Trophoblast cell (in vitro differentiated cells and primary cell): ENCODE results near the gene NBPF15.
"Not testable (repeated sequence)": the region's sequence is repeated elsewhere in the genome, so short reads cannot be mapped to it uniquely, and the experiment has no call there.

ENCODE experiments used
- DNase-seq, 2 donors: peaks; one replicate each; pipeline ENCODE4 v3.0.0-alpha.2; 2016
- H2AFZ ChIP-seq: 2 replicates; pipeline ENCODE4 v1.6.1; 2013; ENCODE audit warnings: low read length, moderate library complexity, mild to moderate bottlenecking; ENCODE audit not compliant: insufficient read depth, poor library complexity
- H2AK5ac ChIP-seq: 2 replicates; pipeline ENCODE4 v1.6.1; 2013; ENCODE audit warnings: mild to moderate bottlenecking, low read length
- H2BK120ac ChIP-seq: 2 replicates; pipeline ENCODE4 v1.6.1; 2013; ENCODE audit warnings: low read length, mild to moderate bottlenecking, moderate library complexity; ENCODE audit not compliant: insufficient read depth, poor library complexity
- H2BK12ac ChIP-seq: 2 replicates; pipeline ENCODE4 v1.6.1; 2013; ENCODE audit warnings: mild to moderate bottlenecking, low read length, moderate library complexity
- H2BK5ac ChIP-seq: 2 replicates; pipeline ENCODE4 v1.6.1; 2013; ENCODE audit warnings: low read length, low read depth, moderate library complexity, mild to moderate bottlenecking; ENCODE audit not compliant: poor library complexity
- H3K14ac ChIP-seq: 2 replicates; pipeline ENCODE4 v1.6.1; 2013; ENCODE audit warnings: mild to moderate bottlenecking, low read length
- H3K18ac ChIP-seq: 2 replicates; pipeline ENCODE4 v1.6.1; 2013; ENCODE audit warnings: mild to moderate bottlenecking, low read length
- H3K23ac ChIP-seq: 2 replicates; pipeline ENCODE4 v1.6.1; 2013; ENCODE audit warnings: low read length
- H3K27ac ChIP-seq: 2 replicates; pipeline ENCODE4 v1.5.1; 2013; ENCODE audit warnings: low read depth, mild to moderate bottlenecking, inconsistent platforms, low read length, moderate library complexity
- H3K27me3 ChIP-seq: 2 replicates; pipeline ENCODE4 v1.6.1; 2013; ENCODE audit warnings: inconsistent platforms, mild to moderate bottlenecking, low read length, moderate library complexity; ENCODE audit not compliant: insufficient read depth
- H3K36me3 ChIP-seq, 2 experiments: 1 replicate in 1 of 2; 2 replicates in 1 of 2; pipeline ENCODE4 v1.6.1; 2013; ENCODE audit warnings: low read length in 2 of 2, mild to moderate bottlenecking in 2 of 2, moderate library complexity in 1 of 2; ENCODE audit not compliant: insufficient read depth in 2 of 2, control insufficient read depth in 1 of 2
- H3K4ac ChIP-seq: 2 replicates; pipeline ENCODE4 v1.6.1; 2013; ENCODE audit warnings: low read depth, mild to moderate bottlenecking, low read length, moderate library complexity
- H3K4me1 ChIP-seq, 2 experiments: 1 replicate in 1 of 2; 2 replicates in 1 of 2; pipeline ENCODE4 v1.6.1; 2013; ENCODE audit warnings: low read length in 2 of 2, mild to moderate bottlenecking in 2 of 2, moderate library complexity in 1 of 2; ENCODE audit not compliant: insufficient read depth in 2 of 2, control insufficient read depth in 1 of 2
- H3K4me2 ChIP-seq: 2 replicates; pipeline ENCODE4 v1.6.1; 2013; ENCODE audit warnings: inconsistent platforms, mild to moderate bottlenecking, low read length, moderate library complexity
- H3K4me3 ChIP-seq: 2 replicates; pipeline ENCODE4 v1.5.1; 2013; ENCODE audit warnings: mild to moderate bottlenecking, low read depth, low read length, inconsistent platforms
- H3K79me1 ChIP-seq: one replicate; pipeline ENCODE4 v1.6.1; 2013; ENCODE audit warnings: low read length
- H3K79me2 ChIP-seq: 2 replicates; pipeline ENCODE4 v1.6.1; 2013; ENCODE audit warnings: low read length, mild to moderate bottlenecking; ENCODE audit not compliant: control insufficient read depth, insufficient read depth, poor library complexity
- H3K9ac ChIP-seq: 2 replicates; pipeline ENCODE4 v1.6.1; 2013; ENCODE audit warnings: mild to moderate bottlenecking, low read length
- H3K9me3 ChIP-seq: 2 replicates; pipeline ENCODE4 v1.6.1; 2013; ENCODE audit warnings: low read depth, mild to moderate bottlenecking, control low read depth, inconsistent platforms, low read length; ENCODE audit not compliant: insufficient read depth
- H4K12ac ChIP-seq: 2 replicates; pipeline ENCODE4 v1.6.1; 2013; ENCODE audit warnings: low read depth, mild to moderate bottlenecking, low read length, moderate library complexity
- H4K8ac ChIP-seq: 2 replicates; pipeline ENCODE4 v1.6.1; 2013; ENCODE audit warnings: low read depth, mild to moderate bottlenecking, low read length, moderate library complexity
- H4K91ac ChIP-seq: one replicate; pipeline ENCODE4 v1.6.1; 2013; ENCODE audit warnings: low read depth, mild to moderate bottlenecking, low read length, moderate library complexity
- WGBS: extraction: QIAGEN DNeasy Blood & Tissue Kit; methylation state at CpG from one replicate; pipeline ENCODE4 v1.1.7; 2013; ENCODE audit warnings: missing lambda C conversion rate; ENCODE audit not compliant: insufficient read length, insufficient coverage; ENCODE audit errors: extremely low coverage; 5-methylcytosine and 5-hydroxymethylcytosine counted together

The NBPF15 gene

DNA sequence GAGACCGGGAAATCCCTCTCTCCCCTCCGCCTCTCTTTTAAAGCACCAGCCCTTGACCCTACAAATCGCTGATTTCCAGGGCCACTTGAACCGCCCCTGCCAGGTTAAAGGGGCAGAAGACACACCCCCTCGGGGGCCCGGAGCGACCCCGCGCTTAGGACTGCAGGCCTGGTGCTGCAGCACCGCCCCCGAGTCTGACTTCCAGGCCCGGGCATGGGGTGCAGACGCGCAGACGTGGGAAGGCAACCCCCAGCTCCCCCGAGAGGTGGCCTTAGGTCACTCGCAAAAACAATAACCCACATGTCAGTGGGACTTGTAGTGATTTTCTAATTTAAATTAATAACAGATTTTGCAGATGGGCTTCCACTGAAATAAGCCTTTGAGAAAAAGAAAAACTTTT lies 309 bp upstream of the NBPF15 start:
- H2AFZ ChIP-seq, H3K79me2 ChIP-seq, H4K8ac ChIP-seq, H3K18ac ChIP-seq, H3K14ac ChIP-seq, H3K4ac ChIP-seq, H3K9me3 ChIP-seq, H3K9ac ChIP-seq, H3K79me1 ChIP-seq, H2AK5ac ChIP-seq, H2BK120ac ChIP-seq, H2BK5ac ChIP-seq, H4K12ac ChIP-seq, DNase-seq, H3K4me1 ChIP-seq, H3K4me3 ChIP-seq, H2BK12ac ChIP-seq, H3K23ac ChIP-seq, H3K27ac ChIP-seq, H3K4me2 ChIP-seq, H3K36me3 ChIP-seq, H3K27me3 ChIP-seq, H4K91ac ChIP-seq: not testable (repeated sequence)
- WGBS: no CpG with 5 or more reads among the region's 17 CpGs

DNA sequence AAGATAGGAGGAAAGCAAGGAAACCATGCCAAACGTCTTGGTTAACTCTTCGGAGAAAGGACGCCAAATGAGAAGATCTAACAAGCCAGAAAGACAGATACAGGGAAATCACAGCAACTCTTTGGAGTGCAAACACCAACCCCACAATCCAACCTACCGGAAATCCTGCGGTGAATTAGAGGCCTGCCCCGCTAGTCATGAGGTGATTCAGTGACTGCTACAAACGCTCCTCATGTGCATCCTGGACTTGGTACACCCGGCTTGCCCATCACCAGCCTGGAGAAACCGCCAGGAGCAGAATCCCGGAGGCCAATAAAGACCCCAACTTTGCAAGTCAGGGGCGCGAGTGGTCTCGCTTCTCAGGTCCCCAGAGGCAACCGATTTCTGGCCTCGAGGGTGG lies 783 bp downstream of the NBPF15 start:
- H2AFZ ChIP-seq, H3K14ac ChIP-seq, H3K27ac ChIP-seq, H2AK5ac ChIP-seq, H2BK12ac ChIP-seq, H3K27me3 ChIP-seq, H2BK5ac ChIP-seq, H4K8ac ChIP-seq, H3K79me1 ChIP-seq, DNase-seq, H3K9ac ChIP-seq, H3K36me3 ChIP-seq, H3K9me3 ChIP-seq, H3K18ac ChIP-seq, H3K79me2 ChIP-seq, H4K12ac ChIP-seq, H3K23ac ChIP-seq, H2BK120ac ChIP-seq, H4K91ac ChIP-seq, H3K4me1 ChIP-seq: not testable (repeated sequence)
- WGBS: no CpG with 5 or more reads among the region's 15 CpGs
- Histone ChIP-seq H3K4me2 (peak overlapping the region; percentile 63), H3K4me3 (peak overlapping the region; percentile 83), H3K4ac (peak overlapping the region; percentile 86)

DNA sequence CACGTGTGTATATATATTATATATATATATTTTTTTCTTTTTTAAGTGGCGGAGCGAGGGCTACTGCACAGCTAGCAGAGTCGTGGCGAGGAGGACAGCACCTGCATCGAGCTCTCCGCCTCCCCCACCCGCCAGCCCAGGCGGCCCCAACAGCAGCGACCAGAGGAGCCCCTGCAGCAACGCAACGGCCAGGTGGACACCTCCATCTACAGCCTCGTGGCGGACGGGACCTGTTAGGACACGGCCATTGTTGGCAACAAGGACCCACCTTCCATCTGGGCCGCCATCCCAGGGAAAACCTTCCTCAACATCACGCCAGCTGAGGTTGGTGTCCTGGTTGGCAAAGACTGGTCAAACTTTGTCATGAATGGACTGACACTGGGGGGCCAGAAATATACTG lies 19.1 kb downstream of the NBPF15 start:
- H2BK5ac ChIP-seq, H3K9me3 ChIP-seq, H3K27ac ChIP-seq, H3K14ac ChIP-seq, H3K18ac ChIP-seq, H3K4me1 ChIP-seq, H3K79me1 ChIP-seq, H3K79me2 ChIP-seq, H3K4ac ChIP-seq, H2AK5ac ChIP-seq, H4K12ac ChIP-seq, H2BK12ac ChIP-seq, H2BK120ac ChIP-seq, H3K4me2 ChIP-seq, H3K4me3 ChIP-seq, H4K8ac ChIP-seq, H3K27me3 ChIP-seq, DNase-seq, H3K36me3 ChIP-seq, H2AFZ ChIP-seq, H3K23ac ChIP-seq, H4K91ac ChIP-seq, H3K9ac ChIP-seq: not testable (repeated sequence)
- no CpG with 5 or more reads among the region's 18 CpGs for WGBS

DNA sequence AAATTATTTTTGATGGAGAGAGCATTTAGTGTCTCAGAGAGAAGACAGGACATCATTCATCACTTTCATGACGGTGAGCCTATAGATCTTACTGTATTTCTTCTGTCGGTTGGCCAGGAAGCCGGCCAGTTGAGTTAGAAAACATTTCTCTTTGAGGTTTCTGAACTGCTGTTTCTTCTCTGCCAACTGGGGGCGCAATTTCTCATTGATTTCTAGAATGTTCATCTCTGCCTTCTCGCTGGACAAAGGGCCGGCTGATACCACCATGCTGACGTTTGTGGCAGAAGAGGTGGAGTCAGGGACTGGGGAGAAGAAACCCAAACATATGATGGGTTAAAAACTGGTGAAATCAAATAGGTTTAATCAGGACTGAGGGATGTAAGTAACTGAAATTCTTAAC lies 21.7 kb downstream of the NBPF15 start:
- not testable (repeated sequence) for H3K36me3 ChIP-seq, H4K8ac ChIP-seq, H2AK5ac ChIP-seq, DNase-seq, H3K79me2 ChIP-seq, H3K9me3 ChIP-seq, H4K91ac ChIP-seq, H3K27me3 ChIP-seq, H3K18ac ChIP-seq, H3K79me1 ChIP-seq, H2BK5ac ChIP-seq, H3K23ac ChIP-seq, H4K12ac ChIP-seq, H2AFZ ChIP-seq, H3K4me3 ChIP-seq, H3K4me2 ChIP-seq, H3K27ac ChIP-seq, H3K14ac ChIP-seq, H3K4me1 ChIP-seq, H2BK12ac ChIP-seq, H3K4ac ChIP-seq, H2BK120ac ChIP-seq, H3K9ac ChIP-seq
- no CpG with 5 or more reads among the region's 7 CpGs for WGBS
